Pancreas (tissue), 10 donors: Measurements from ENCODE around the gene TCL1B. TPM values are rescaled to one million over a fixed set of nuclear protein-coding genes. Genes with fewer than 3 reads are reported as not detected.

Source experiments
- ATAC-seq, 4 donors: fragments of 200-7000 bp; cut with Tn5 transposase; one replicate each; pipeline versions ENCODE4 v1.8.0 to v1.9.1; 2020; ENCODE audit warnings: mild to moderate bottlenecking in 4 of 4, moderate library complexity in 4 of 4
- DNase-seq, 6 donors: peaks; one replicate each; pipeline ENCODE4 v3.0.0-alpha.2; 2020
- FAIRE-seq: peaks from 2 replicates; lab custom pipeline; 2012; peaks lifted over from hg19 to GRCh38; lab: Jason Lieb, UNC
- H3K27ac ChIP-seq, 4 donors: fragments of 200-600 bp; sonication (generic); 1 replicate in 3 of 4; 2 replicates in 1 of 4; pipeline versions ENCODE4 v1.5.0 to v1.8.0; 2020
- H3K27me3 ChIP-seq, 4 donors: fragments of 200-600 bp; one replicate each; pipeline ENCODE4 v1.8.0; 2021
- H3K36me3 ChIP-seq, 3 donors: fragments of 200-600 bp; sonication (generic) in 1 of 3; one replicate each; pipeline versions ENCODE4 v1.5.0 to v1.8.0; 2020 to 2021
- H3K4me1 ChIP-seq, 3 donors: fragments of 200-600 bp; one replicate each; pipeline ENCODE4 v1.8.0; 2021
- H3K4me3 ChIP-seq, 4 donors: fragments of 200-600 bp; sonication (generic) in 2 of 4; one replicate each; pipeline versions ENCODE4 v1.5.0 to v1.8.0; 2020 to 2021
- H3K9me3 ChIP-seq, 4 donors: fragments of 200-600 bp; one replicate each; pipeline ENCODE4 v1.8.0; 2021
- CTCF ChIP-seq, 4 donors: fragments of 200-600 bp; sonication (generic) in 3 of 4; IDR thresholded peaks; one replicate each; pipeline versions ENCODE4 v1.5.0 to v1.8.0; 2021; ENCODE audit warnings: antibody characterized with exemption in 4 of 4
- WGBS, 2 donors: extraction: QIAGEN DNeasy Blood & Tissue Kit; methylation state at CpG; one replicate each; pipeline ENCODE4 v1.1.7; 2013; 5-methylcytosine and 5-hydroxymethylcytosine counted together
- intact Hi-C, 3 donors: fragments of 100-400 bp; cut with DNase I; formaldehyde crosslinking; loops; one replicate each; pipeline versions ENCODE4 v1.11.1 to v1.14.2; 2022
- polyA plus RNA-seq, 2 donors: library from polyadenylated mRNA; stranded (reverse); fragments of 200-250 nt; gene quantifications; one replicate each; pipeline ENCODE4 v1.2.3, GENCODE V29; 2013
- total RNA-seq, 6 donors: library from RNA; stranded (reverse); fragmentation: NEBNext Ultra II Directional in 4 of 6; extraction: Animal tissue kit (Norgen Biotek cat#: 25700) in 4 of 6; gene quantifications; one replicate each; pipeline versions ENCODE4 v1.2.1 to v1.2.4, GENCODE V29; 2021 to 2023
- donor health status: healthy with polysubstance abuse.
- donor health status: DM: no; HTN: no; CAD: no; lungs with moderate emphysema.
- donor health status: DM: no; HTN: no; CAD: no.
- donor health status: control.
- donor health status: control.
- donor health status: Bipolar disorder and iron deficiency.
- donor health status: DM: yes; HTN: yes; CAD: no.
- donor health status: DM: no; HTN: no; CAD: no.
- donor health status: DM: no; HTN: no; CAD: no.
- donor health status: DM: yes; HTN: yes; CAD: no.

TCL1B gene
- total and polyA plus RNA-seq, 8 donors = not detected

GRCh38 chr14:95730126-95730525 is 43.9 kb downstream of the TCL1B start:
- no peak for FAIRE-seq
- no peak for TF ChIP-seq CTCF (IDR thresholded peaks at IDR 0.05)
- Histone ChIP-seq H3K27me3 (no peaks in the 10 kb centered on the region), H3K4me1 (peaks cover 0 to 15% (median 6%) of the 10 kb centered on the region in 3 donors), H3K4me3 (no peak overlapping the region), H3K9me3 (no peaks in the 10 kb centered on the region), H3K27ac (no peak overlapping the region), H3K36me3 (no peaks in the 10 kb centered on the region)
- intact Hi-C loops = no loop called here
- ATAC-seq = no peak
- 85 to 86% methylated on average over 5 of the region's 5 CpGs for WGBS, 2 donors
- no peak for DNase-seq

- no peak overlapping the region for H3K4me3 ChIP-seq
- ATAC-seq (peak; percentile 67 to 91 (median 83)), FAIRE-seq (no peak), DNase-seq (no peak)
- no peaks in the 10 kb centered on the region for H3K27me3 ChIP-seq
- WGBS, 2 donors = 43 to 54% methylated on average over 1 of the region's 1 CpG
- no peaks in the 10 kb centered on the region for H3K36me3 ChIP-seq
- intact Hi-C loops = no loop called here
- no peaks in the 10 kb centered on the region for H3K9me3 ChIP-seq
- no peak for TF ChIP-seq CTCF (IDR thresholded peaks at IDR 0.05)
- H3K27ac ChIP-seq = no peak overlapping the region
- peaks cover 0 to 6% (median 0%) of the 10 kb centered on the region in 3 donors for H3K4me1 ChIP-seq
These were observed 47.0 kb downstream of the TCL1B start for GRCh38 chr14:95733212-95733611.

GRCh38 chr14:95739356-95739755 is 53.1 kb downstream of the TCL1B start:
- Histone ChIP-seq H3K9me3 (no peaks in the 10 kb centered on the region), H3K4me1 (no peaks in the 10 kb centered on the region), H3K27ac (no peak overlapping the region), H3K36me3 (no peaks in the 10 kb centered on the region), H3K27me3 (no peaks in the 10 kb centered on the region), H3K4me3 (no peak overlapping the region)
- WGBS, 2 donors = 71 to 75% methylated on average over 1 of the region's 1 CpG
- ATAC-seq = no peak
- no peak for FAIRE-seq
- DNase-seq = no peak
- TF ChIP-seq CTCF (IDR thresholded peaks at IDR 0.05) = no peak
- intact Hi-C loops = no loop called here

- H3K9me3 ChIP-seq = no peaks in the 10 kb centered on the region
- WGBS, 2 donors = 28 to 32% methylated on average over 5 of the region's 5 CpGs
- H3K36me3 ChIP-seq = no peaks in the 10 kb centered on the region
- no peaks in the 10 kb centered on the region for H3K4me1 ChIP-seq
- ATAC-seq = no peak
- no peak overlapping the region for H3K27ac ChIP-seq
- intact Hi-C loops = no loop called here
- no peak overlapping the region for H3K4me3 ChIP-seq
- H3K27me3 ChIP-seq = no peaks in the 10 kb centered on the region
- no peak for DNase-seq
- FAIRE-seq = no peak
- no peak for TF ChIP-seq CTCF (IDR thresholded peaks at IDR 0.05)
These were observed 54.8 kb downstream of the TCL1B start for GRCh38 chr14:95741038-95741490.

GRCh38 chr14:95741781-95742180 is 55.6 kb downstream of the TCL1B start:
- Histone ChIP-seq H3K27me3 (no peaks in the 10 kb centered on the region), H3K9me3 (no peaks in the 10 kb centered on the region), H3K36me3 (no peaks in the 10 kb centered on the region), H3K4me3 (no peak overlapping the region), H3K27ac (no peak overlapping the region), H3K4me1 (no peaks in the 10 kb centered on the region)
- no peak for TF ChIP-seq CTCF (IDR thresholded peaks at IDR 0.05)
- DNase-seq (no peak), FAIRE-seq (no peak), ATAC-seq (no peak)
- intact Hi-C loops = no loop called here
- 84 to 87% methylated on average over 4 of the region's 4 CpGs for WGBS, 2 donors

Other genes with a start within 250 kb of the TCL1B start
- gene SYNE3, start 169.8 kb upstream of the TCL1B start, total RNA-seq = 1 to 10 TPM in 5 of 6 donors, under 1 TPM in 1; 0.98 to 4.5 (median 2.5) TPM
- 1 to 10 TPM in 1 of 2 donors, under 1 TPM in 1; 0.54 to 1.5 TPM for gene SYNE3, start 169.8 kb upstream of the TCL1B start, polyA plus RNA-seq
- 10 to 100 TPM in 4 of 6 donors, 1 to 10 TPM in 2; 8.8 to 16.6 (median 12.8) TPM for gene GLRX5, start 151.4 kb upstream of the TCL1B start, total RNA-seq
- 10 to 100 TPM; 15.1 to 22.9 TPM for gene GLRX5, start 151.4 kb upstream of the TCL1B start, polyA plus RNA-seq
- under 1 TPM in 1 of 6 donors, not detected in 5; 0.16 TPM for gene TCL1A, start 27.7 kb downstream of the TCL1B start, total RNA-seq
- under 1 TPM in 1 of 2 donors, not detected in 1; 0.09 TPM for gene TCL1A, start 27.7 kb downstream of the TCL1B start, polyA plus RNA-seq
- gene TUNAR, start 190.4 kb downstream of the TCL1B start, total RNA-seq = 1 to 10 TPM in 2 of 6 donors, under 1 TPM in 4; 0.23 to 1.8 (median 0.77) TPM
- 10 to 100 TPM in 1 of 2 donors, 1 to 10 TPM in 1; 3.8 to 12.7 TPM for gene TUNAR, start 190.4 kb downstream of the TCL1B start, polyA plus RNA-seq